GM12878 (cell line): ENCODE measurements around the gene DISP3. TPM values are rescaled to one million over a fixed set of nuclear protein-coding genes. Genes with fewer than 3 reads are reported as not detected.

ENCODE experiments used
- CHD2 ChIP-seq: IDR thresholded peaks from 2 replicates; pipeline ENCODE4 v1.6.1; 2011; ENCODE audit warnings: low read depth, low read length, improper control_type of control experiment, borderline replicate concordance
- EGR1 ChIP-seq, 2 experiments: IDR thresholded peaks; 1 replicate in 1 of 2; 2 replicates in 1 of 2; pipeline ENCODE4 v1.6.1; 2011 to 2012; ENCODE audit warnings: low read depth in 2 of 2, low read length in 2 of 2, borderline replicate concordance in 1 of 2, mild to moderate bottlenecking in 1 of 2, moderate library complexity in 1 of 2
- EZH2 ChIP-seq: IDR thresholded peaks from 2 replicates; pipeline ENCODE4 v1.6.1; 2012; ENCODE audit warnings: low read depth, mild to moderate bottlenecking, control low read depth, inconsistent platforms, low read length, borderline replicate concordance; ENCODE audit not compliant: control insufficient read depth
- FOXK2 ChIP-seq: fragments of 450-650 bp; IDR thresholded peaks from 2 replicates; pipeline ENCODE4 v1.6.1; 2017; ENCODE audit warnings: mild to moderate bottlenecking, moderate library complexity
- JUND ChIP-seq: IDR thresholded peaks from 2 replicates; pipeline ENCODE4 v1.6.1; 2012; ENCODE audit warnings: low read depth, mild to moderate bottlenecking, low read length, improper control_type of control experiment, moderate library complexity
- MTA2 ChIP-seq: fragments of 450-650 bp; IDR thresholded peaks from 2 replicates; pipeline ENCODE4 v1.6.1; 2016; ENCODE audit warnings: low read depth, mild to moderate bottlenecking, moderate library complexity
- NFYB ChIP-seq: IDR thresholded peaks from 2 replicates; pipeline ENCODE4 v1.6.1; 2011; ENCODE audit warnings: low read depth, mild to moderate bottlenecking, low read length, improper control_type of control experiment, moderate library complexity; ENCODE audit not compliant: insufficient read depth
- NR2C2 ChIP-seq: IDR thresholded peaks from 2 replicates; pipeline ENCODE4 v1.6.1; 2011; ENCODE audit warnings: borderline replicate concordance, low read depth; ENCODE audit not compliant: control insufficient read depth, insufficient read length
- PML ChIP-seq: IDR thresholded peaks from 2 replicates; pipeline ENCODE4 v1.6.1; 2012; ENCODE audit warnings: low read length, inconsistent platforms
- SMARCA5 ChIP-seq: fragments of 450-650 bp; IDR thresholded peaks from 2 replicates; pipeline ENCODE4 v1.6.1; 2017; ENCODE audit warnings: mild to moderate bottlenecking
- SPI1 ChIP-seq: IDR thresholded peaks from 2 replicates; pipeline ENCODE4 v1.6.1; 2011; ENCODE audit warnings: low read depth, mild to moderate bottlenecking, low read length, moderate library complexity, borderline replicate concordance; ENCODE audit not compliant: insufficient read depth
- SRF ChIP-seq, 2 experiments: IDR thresholded peaks; 2 replicates each; pipeline ENCODE4 v1.6.1; 2011; ENCODE audit warnings: low read depth in 2 of 2, low read length in 2 of 2, mild to moderate bottlenecking in 1 of 2, moderate library complexity in 1 of 2
- STAT1 ChIP-seq: fragments of 450-650 bp; conservative IDR thresholded peaks from 2 replicates; pipeline ENCODE4 v1.6.1; 2014; ENCODE audit warnings: antibody characterized with exemption, mild to moderate bottlenecking
- TARDBP ChIP-seq: IDR thresholded peaks from 2 replicates; pipeline ENCODE4 v1.6.1; 2016; ENCODE audit warnings: borderline replicate concordance
- TCF12 ChIP-seq: IDR thresholded peaks from 2 replicates; pipeline ENCODE4 v1.6.1; 2011; ENCODE audit warnings: low read depth, mild to moderate bottlenecking, low read length
- TCF3 ChIP-seq: IDR thresholded peaks from 2 replicates; pipeline ENCODE4 v1.6.1; 2012; ENCODE audit warnings: low read depth, mild to moderate bottlenecking, low read length, borderline replicate concordance; ENCODE audit not compliant: insufficient read depth
- WRNIP1 ChIP-seq: IDR thresholded peaks from 2 replicates; pipeline ENCODE4 v1.6.1; 2011; ENCODE audit warnings: low read depth, low read length, improper control_type of control experiment, borderline replicate concordance
- YY1 ChIP-seq: IDR thresholded peaks from 2 replicates; pipeline ENCODE4 v1.6.1; 2011; ENCODE audit warnings: low read depth, mild to moderate bottlenecking, low read length
- polyA plus RNA-seq, 11 experiments: library from polyadenylated mRNA; depleted of rRNA in 4 of 11; unstranded in 6 of 11; stranded (reverse) in 5 of 11; fragments of >200 nt; fragmentation: Nextera tagmentation in 4 of 11; fragmentation: Illumina TruSeq in 1 of 11; extraction: Ambion mirVana in 4 of 11; extraction: Trizol in 1 of 11; gene quantifications; 1 replicate in 1 of 11; 2 replicates in 10 of 11; pipeline versions ENCODE4 v1.2.1 to v1.2.3, GENCODE V29; 2011 to 2016; ENCODE audit warnings: inconsistent platforms in 2 of 11, missing spikeins in 2 of 11, low read depth in 1 of 11
- total RNA-seq, 4 experiments: library from RNA; depleted of rRNA in 3 of 4; stranded (reverse); fragments of >200 nt in 3 of 4; fragmentation: Illumina TruSeq in 1 of 4; extraction: Trizol in 1 of 4; gene quantifications; 2 replicates each; pipeline versions ENCODE4 v1.2.1 to v1.2.3, GENCODE V29; 2013 to 2021
- TF ChIP-seq, protein P1 (sequence below): fragments of 450-650 bp; IDR thresholded peaks from 2 replicates; pipeline ENCODE4 v1.6.1; 2016; ENCODE audit warnings: mild to moderate bottlenecking
- TF ChIP-seq, protein P2 (sequence below): IDR thresholded peaks from 2 replicates; pipeline ENCODE4 v1.6.1; 2012; ENCODE audit warnings: low read length, inconsistent platforms
- TF ChIP-seq, protein P3 (sequence below): fragments of 450-650 bp; IDR thresholded peaks from 2 replicates; pipeline ENCODE4 v1.6.1; 2018; ENCODE audit warnings: borderline replicate concordance, mild to moderate bottlenecking; ENCODE audit not compliant: partially characterized antibody
- TF ChIP-seq, protein P4 (sequence below): IDR thresholded peaks from 2 replicates; pipeline ENCODE4 v1.6.1; 2011; ENCODE audit warnings: mild to moderate bottlenecking, low read depth, low read length, moderate library complexity; ENCODE audit not compliant: insufficient replicate concordance

The DISP3 gene
- total and polyA plus RNA-seq, 10 of the 15 experiments (the other 5 are each of a cell fraction or from before 2014, with no cell fraction given), result under 0.01 to 0.18 (median 0.09) TPM; not detected in 2

DNA sequence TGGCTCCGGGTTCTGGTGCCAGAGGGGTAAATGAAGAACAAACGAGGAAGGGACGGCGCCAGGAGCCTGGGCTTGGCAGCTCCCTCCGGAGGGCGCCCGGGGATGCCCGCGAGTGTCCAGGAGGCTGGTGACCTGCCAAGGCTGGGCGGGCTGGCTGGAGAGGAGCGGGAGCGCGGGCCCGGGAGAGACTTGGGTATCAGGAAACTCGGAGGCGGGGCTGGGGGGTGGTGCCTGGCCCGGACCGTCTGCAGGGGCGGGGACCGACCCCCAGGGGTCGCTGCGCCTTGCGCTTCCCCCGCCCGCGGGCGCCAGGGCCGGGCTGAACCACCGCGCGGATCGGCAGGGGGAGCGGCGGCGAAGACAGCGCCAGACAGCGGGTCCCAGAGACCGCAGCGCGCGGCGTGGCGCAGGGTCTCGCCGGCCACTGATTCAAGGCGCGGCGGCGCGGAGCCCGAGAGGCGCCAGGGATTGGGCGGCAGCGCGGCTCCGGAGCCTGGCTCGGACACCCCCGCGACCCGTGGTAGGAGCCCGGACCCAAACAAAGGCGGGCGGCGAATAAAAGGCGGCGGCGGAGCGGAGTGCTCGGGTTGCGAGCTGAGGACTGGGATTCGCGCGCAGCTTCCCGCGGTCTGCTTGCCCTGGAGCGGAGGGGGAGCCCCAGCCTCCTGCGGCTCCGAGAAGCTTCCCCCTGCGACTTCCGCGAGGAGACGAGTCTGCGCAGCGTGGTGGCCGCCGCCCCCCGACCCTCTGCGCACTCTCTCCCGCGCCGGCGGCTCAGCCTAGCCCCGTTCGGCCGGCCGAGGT lies at the start of gene DISP3 (continued):
- no peak for TF ChIP-seq NR2C2
- TF ChIP-seq PML, result no peak
- no peak for TF ChIP-seq YY1
- no peak for TF ChIP-seq TARDBP
- peak; percentile 67 for TF ChIP-seq SMARCA5
- TF ChIP-seq TCF3, result 0 out of 2 replicates have a peak, but pooled peaks have one; percentile 11
- TF ChIP-seq, protein P1, sequence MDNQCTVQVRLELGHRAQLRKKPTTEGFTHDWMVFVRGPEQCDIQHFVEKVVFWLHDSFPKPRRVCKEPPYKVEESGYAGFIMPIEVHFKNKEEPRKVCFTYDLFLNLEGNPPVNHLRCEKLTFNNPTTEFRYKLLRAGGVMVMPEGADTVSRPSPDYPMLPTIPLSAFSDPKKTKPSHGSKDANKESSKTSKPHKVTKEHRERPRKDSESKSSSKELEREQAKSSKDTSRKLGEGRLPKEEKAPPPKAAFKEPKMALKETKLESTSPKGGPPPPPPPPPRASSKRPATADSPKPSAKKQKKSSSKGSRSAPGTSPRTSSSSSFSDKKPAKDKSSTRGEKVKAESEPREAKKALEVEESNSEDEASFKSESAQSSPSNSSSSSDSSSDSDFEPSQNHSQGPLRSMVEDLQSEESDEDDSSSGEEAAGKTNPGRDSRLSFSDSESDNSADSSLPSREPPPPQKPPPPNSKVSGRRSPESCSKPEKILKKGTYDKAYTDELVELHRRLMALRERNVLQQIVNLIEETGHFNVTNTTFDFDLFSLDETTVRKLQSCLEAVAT, result no peak
- TF ChIP-seq NFYB, result no peak
- TF ChIP-seq CHD2, result no peak
- TF ChIP-seq, protein P2, sequence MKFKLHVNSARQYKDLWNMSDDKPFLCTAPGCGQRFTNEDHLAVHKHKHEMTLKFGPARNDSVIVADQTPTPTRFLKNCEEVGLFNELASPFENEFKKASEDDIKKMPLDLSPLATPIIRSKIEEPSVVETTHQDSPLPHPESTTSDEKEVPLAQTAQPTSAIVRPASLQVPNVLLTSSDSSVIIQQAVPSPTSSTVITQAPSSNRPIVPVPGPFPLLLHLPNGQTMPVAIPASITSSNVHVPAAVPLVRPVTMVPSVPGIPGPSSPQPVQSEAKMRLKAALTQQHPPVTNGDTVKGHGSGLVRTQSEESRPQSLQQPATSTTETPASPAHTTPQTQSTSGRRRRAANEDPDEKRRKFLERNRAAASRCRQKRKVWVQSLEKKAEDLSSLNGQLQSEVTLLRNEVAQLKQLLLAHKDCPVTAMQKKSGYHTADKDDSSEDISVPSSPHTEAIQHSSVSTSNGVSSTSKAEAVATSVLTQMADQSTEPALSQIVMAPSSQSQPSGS, result no peak
- TF ChIP-seq, protein P3, sequence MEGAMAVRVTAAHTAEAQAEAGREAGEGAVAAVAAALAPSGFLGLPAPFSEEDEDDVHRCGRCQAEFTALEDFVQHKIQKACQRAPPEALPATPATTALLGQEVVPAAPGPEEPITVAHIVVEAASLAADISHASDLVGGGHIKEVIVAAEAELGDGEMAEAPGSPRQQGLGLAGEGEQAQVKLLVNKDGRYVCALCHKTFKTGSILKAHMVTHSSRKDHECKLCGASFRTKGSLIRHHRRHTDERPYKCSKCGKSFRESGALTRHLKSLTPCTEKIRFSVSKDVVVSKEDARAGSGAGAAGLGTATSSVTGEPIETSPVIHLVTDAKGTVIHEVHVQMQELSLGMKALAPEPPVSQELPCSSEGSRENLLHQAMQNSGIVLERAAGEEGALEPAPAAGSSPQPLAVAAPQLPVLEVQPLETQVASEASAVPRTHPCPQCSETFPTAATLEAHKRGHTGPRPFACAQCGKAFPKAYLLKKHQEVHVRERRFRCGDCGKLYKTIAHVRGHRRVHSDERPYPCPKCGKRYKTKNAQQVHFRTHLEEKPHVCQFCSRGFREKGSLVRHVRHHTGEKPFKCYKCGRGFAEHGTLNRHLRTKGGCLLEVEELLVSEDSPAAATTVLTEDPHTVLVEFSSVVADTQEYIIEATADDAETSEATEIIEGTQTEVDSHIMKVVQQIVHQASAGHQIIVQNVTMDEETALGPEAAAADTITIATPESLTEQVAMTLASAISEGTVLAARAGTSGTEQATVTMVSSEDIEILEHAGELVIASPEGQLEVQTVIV, result peak; percentile 74
- TF ChIP-seq SPI1, result no peak
- no peak for TF ChIP-seq EZH2
- TF ChIP-seq FOXK2, result peak; percentile 96
- peak; percentile 96 for TF ChIP-seq JUND
- TF ChIP-seq TCF12, result no peak
- no peak for TF ChIP-seq MTA2
- TF ChIP-seq STAT1, result peak; percentile 97
- no peak for TF ChIP-seq SRF (IDR thresholded peaks at IDR 0.05; ENCODE audit: low read depth in 2 of 2, low read length in 2 of 2)
- peak in 1 of 2 experiments; percentile 39; a peak in 1 of 3 replicates for TF ChIP-seq EGR1 (IDR thresholded peaks at IDR 0.05; ENCODE audit: borderline replicate concordance in 1 of 2, low read depth in 2 of 2, low read length in 2 of 2)
- TF ChIP-seq, protein P4, sequence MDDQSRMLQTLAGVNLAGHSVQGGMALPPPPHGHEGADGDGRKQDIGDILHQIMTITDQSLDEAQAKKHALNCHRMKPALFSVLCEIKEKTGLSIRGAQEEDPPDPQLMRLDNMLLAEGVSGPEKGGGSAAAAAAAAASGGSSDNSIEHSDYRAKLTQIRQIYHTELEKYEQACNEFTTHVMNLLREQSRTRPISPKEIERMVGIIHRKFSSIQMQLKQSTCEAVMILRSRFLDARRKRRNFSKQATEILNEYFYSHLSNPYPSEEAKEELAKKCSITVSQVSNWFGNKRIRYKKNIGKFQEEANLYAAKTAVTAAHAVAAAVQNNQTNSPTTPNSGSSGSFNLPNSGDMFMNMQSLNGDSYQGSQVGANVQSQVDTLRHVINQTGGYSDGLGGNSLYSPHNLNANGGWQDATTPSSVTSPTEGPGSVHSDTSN, result no peak
- no peak for TF ChIP-seq WRNIP1
